GM10248 (cell line): ENCODE measurements around the gene SLC41A3.
"Not testable (repeated sequence)": the region's sequence is repeated elsewhere in the genome, so short reads cannot be mapped to it uniquely, and the experiment has no call there.

Experiments
- CTCF ChIA-PET: fragments of 300-600 bp; sonication (Branson Sonifier 250); formaldehyde crosslinking; extraction: SDS; loops from one replicate; lab custom pipeline; 2021; ENCODE audit warnings: antibody characterized with exemption; lab: Yijun Ruan, JAX
- POLR2A ChIA-PET: fragments of 350-650 bp; sonication (Branson Sonifier 250); formaldehyde crosslinking; extraction: SDS; loops from one replicate; lab custom pipeline; 2020; ENCODE audit warnings: antibody characterized with exemption; lab: Yijun Ruan, JAX
- DNase-seq: peaks from one replicate; pipeline ENCODE4 v3.0.0; 2012; ENCODE audit errors: extremely low spot score
- CTCF ChIP-seq: IDR thresholded peaks from 2 replicates; pipeline ENCODE4 v1.5.1; 2012; ENCODE audit warnings: mild to moderate bottlenecking, low read depth; ENCODE audit errors: extremely low read depth, missing control alignments, control extremely low read depth

The SLC41A3 gene

DNA sequence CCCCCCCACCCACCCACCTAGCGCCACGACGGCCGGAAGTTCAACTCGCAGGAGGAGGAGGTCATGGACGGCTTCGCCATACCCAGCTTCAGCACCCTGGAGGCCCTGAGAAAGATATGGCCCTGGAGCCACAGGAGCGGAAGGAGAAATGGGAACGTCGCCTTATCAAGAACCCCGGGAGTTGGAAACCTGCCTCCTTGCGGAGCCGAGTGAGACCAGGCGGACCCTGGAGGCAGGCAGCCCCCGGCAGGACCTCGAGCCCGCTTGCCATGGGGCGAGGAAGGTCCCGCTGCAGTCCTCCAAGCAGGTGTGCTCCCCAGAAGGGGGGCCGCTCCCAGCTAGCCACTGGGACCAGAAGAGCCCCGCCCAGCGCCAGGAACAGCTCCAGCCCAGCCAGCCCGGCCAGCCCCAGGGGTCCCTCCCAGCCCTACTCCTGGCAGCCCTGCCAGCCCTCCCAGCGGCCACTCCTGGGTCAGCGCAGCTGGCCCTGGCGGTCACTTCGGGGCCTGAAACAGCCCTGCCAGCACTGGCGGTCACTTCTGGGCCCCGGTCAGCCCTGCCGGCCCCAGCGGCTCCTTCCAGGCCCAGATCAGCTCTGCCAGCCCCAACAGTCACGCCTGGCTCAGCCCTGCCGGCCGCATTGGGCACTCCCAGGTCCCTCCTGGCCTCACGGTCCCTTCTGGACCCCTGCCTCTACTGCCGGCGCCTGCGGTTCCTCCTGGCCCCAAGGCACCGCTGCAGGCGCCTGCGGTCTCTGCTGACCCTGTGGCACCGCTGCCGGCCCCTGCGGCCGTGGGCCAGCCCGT lies 125.2 kb downstream of the SLC41A3 start:
- no peak for DNase-seq
- CTCF ChIA-PET: no interaction called here
- no peak for TF ChIP-seq CTCF
- POLR2A ChIA-PET: no interaction called here

- TF ChIP-seq CTCF: no peak
- ChIA-PET POLR2A (no interaction called here), CTCF (no interaction called here)
- DNase-seq: no peak
These were observed 126.0 kb downstream of the SLC41A3 start for GRCh38 chr3:125957674-125958510.

DNA sequence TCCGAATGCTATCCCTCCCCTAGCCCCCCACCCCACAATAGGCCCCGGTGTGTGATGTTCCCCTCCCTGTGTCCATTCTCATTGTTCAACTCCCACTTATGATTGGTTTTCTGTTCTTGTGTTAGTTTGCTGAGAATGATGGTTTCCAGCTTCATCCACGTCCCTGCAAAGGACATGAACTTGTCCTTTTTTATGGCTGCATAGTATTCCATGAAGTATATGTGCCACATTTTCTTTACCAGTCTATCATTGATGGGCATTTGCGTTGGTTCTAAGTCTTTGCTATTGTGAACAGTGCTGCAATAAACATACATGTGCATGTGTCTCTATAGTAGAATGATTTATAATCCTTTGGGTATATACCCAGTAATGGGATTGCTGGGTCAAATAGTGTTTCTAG lies 126.9 kb downstream of the SLC41A3 start:
- DNase-seq, CTCF ChIA-PET, POLR2A ChIA-PET: not testable (repeated sequence)
